HEK293T (cell line): Measurements from ENCODE around the gene MYBBP1A.

Experiments used
- CTCF ChIA-PET: fragments of 350-600 bp; formaldehyde crosslinking; extraction: SDS; loops from one replicate; lab custom pipeline; 2021; ENCODE audit warnings: antibody characterized with exemption, inconsistent platforms; lab: Yijun Ruan, JAX
- POLR2A ChIA-PET: fragments of 350-600 bp; formaldehyde crosslinking; extraction: SDS; loops from one replicate; lab custom pipeline; 2020; ENCODE audit warnings: antibody characterized with exemption, inconsistent platforms; lab: Yijun Ruan, JAX
- DNase-seq: peaks from one replicate; pipeline ENCODE4 v3.0.0; 2012; ENCODE audit warnings: mixed read lengths; ENCODE audit errors: extremely low spot score
- ARNT ChIP-seq: fragments of 450-650 bp; IDR thresholded peaks from 2 replicates; pipeline ENCODE4 v1.6.1; 2017; ENCODE audit warnings: mild to moderate bottlenecking
- BHLHE40 ChIP-seq: fragments of 450-650 bp; IDR thresholded peaks from 2 replicates; pipeline ENCODE4 v1.6.1; 2016; ENCODE audit warnings: mild to moderate bottlenecking, moderate library complexity, borderline replicate concordance
- CTBP1 ChIP-seq: fragments of 450-650 bp; IDR thresholded peaks from 2 replicates; pipeline ENCODE4 v1.6.1; 2016; ENCODE audit warnings: borderline replicate concordance
- ELF4 ChIP-seq: fragments of 450-650 bp; IDR thresholded peaks from 2 replicates; pipeline ENCODE4 v1.6.1; 2017; ENCODE audit warnings: antibody characterized with exemption
- FOXA1 ChIP-seq: fragments of 450-650 bp; IDR thresholded peaks from 2 replicates; pipeline ENCODE4 v1.6.1; 2016; ENCODE audit warnings: mild to moderate bottlenecking
- FOXK2 ChIP-seq: fragments of 450-650 bp; IDR thresholded peaks from 2 replicates; pipeline ENCODE4 v1.6.1; 2016; ENCODE audit warnings: mild to moderate bottlenecking
- FOXM1 ChIP-seq: fragments of 450-650 bp; IDR thresholded peaks from 2 replicates; pipeline ENCODE4 v1.6.1; 2017; ENCODE audit warnings: mild to moderate bottlenecking, borderline replicate concordance
- HDGF ChIP-seq: fragments of 450-650 bp; IDR thresholded peaks from 2 replicates; pipeline ENCODE4 v1.6.1; 2017; ENCODE audit warnings: antibody characterized with exemption, borderline replicate concordance
- L3MBTL2 ChIP-seq: fragments of 450-650 bp; conservative IDR thresholded peaks from 2 replicates; pipeline ENCODE4 v1.6.1; 2016; ENCODE audit warnings: mild to moderate bottlenecking
- LEF1 ChIP-seq: fragments of 450-650 bp; IDR thresholded peaks from 2 replicates; pipeline ENCODE4 v1.6.1; 2017; ENCODE audit warnings: mild to moderate bottlenecking, borderline replicate concordance
- NFRKB ChIP-seq: fragments of 450-650 bp; IDR thresholded peaks from 2 replicates; pipeline ENCODE4 v1.6.1; 2016; ENCODE audit warnings: mild to moderate bottlenecking, moderate library complexity
- SP1 ChIP-seq: fragments of 450-650 bp; IDR thresholded peaks from 2 replicates; pipeline ENCODE4 v1.6.1; 2017
- SUZ12 ChIP-seq: fragments of 450-650 bp; IDR thresholded peaks from 2 replicates; pipeline ENCODE4 v1.6.1; 2016; ENCODE audit warnings: mild to moderate bottlenecking
- TARDBP ChIP-seq: fragments of 450-650 bp; IDR thresholded peaks from 2 replicates; pipeline ENCODE4 v1.6.1; 2016
- ZNF384 ChIP-seq: fragments of 450-650 bp; IDR thresholded peaks from 2 replicates; pipeline ENCODE4 v1.6.1; 2016
- TF ChIP-seq, protein P1 (sequence below): fragments of 450-650 bp; IDR thresholded peaks from 2 replicates; pipeline ENCODE4 v1.6.1; 2016

The MYBBP1A gene

DNA sequence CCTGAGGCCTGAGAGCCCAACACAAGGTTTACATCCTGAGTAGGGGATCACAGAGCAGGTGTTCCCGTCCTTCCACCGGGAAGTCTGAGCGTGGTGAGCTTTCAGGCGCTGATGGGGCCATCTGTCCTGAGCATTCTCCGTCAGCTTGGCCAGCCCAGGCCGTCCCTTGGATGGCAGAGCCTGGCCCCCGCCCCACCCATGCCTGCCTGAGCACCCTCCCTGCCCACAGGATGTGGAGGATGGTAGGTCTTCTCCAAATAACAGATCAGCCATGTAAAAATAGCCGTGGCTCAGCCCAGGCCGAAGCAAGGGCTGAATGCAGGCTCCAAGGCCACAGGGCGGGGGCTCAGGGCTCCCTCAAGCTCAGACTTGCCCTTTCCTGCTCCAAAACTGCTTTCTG, 36.3 kb downstream of the MYBBP1A start:
- DNase-seq = no peak
- TF ChIP-seq FOXK2 (no peak), ELF4 (no peak), SUZ12 (no peak), FOXM1 (no peak), TARDBP (no peak), NFRKB (no peak), HDGF (no peak), BHLHE40 (no peak), SP1 (no peak), FOXA1 (no peak), L3MBTL2 (no peak), ARNT (no peak), ZNF384 (no peak), LEF1 (no peak)
- TF ChIP-seq, protein P1, sequence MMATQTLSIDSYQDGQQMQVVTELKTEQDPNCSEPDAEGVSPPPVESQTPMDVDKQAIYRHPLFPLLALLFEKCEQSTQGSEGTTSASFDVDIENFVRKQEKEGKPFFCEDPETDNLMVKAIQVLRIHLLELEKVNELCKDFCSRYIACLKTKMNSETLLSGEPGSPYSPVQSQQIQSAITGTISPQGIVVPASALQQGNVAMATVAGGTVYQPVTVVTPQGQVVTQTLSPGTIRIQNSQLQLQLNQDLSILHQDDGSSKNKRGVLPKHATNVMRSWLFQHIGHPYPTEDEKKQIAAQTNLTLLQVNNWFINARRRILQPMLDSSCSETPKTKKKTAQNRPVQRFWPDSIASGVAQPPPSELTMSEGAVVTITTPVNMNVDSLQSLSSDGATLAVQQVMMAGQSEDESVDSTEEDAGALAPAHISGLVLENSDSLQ = no peak
- ChIA-PET CTCF (no interaction called here), POLR2A (no interaction called here)

DNA sequence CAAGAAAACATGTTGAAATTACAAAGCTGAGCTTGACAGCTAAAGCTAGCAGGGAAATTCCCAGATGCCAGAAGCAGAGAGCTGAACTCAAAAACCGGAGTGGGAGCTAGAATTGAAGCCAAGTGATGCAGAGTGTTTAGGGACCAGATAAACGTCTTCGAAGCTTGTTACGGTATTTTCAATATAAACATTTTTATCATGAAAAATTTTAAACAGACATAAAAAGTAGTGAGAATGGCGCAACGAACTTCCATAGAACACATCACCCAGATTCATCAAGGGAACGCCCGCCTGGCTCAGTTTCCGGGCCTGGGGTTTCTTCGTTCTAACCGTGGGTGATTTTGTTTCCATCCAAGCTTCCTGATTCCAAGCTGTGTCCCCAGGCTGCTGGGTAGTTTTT, 38.4 kb downstream of the MYBBP1A start:
- CTCF ChIA-PET = no interaction called here
- DNase-seq = no peak
- TF ChIP-seq L3MBTL2 (no peak), ELF4 (no peak), ARNT (no peak), BHLHE40 (no peak), NFRKB (no peak), FOXM1 (no peak), CTBP1 (no peak), TARDBP (no peak), SP1 (no peak), FOXA1 (no peak), FOXK2 (no peak), SUZ12 (no peak), LEF1 (no peak)
- TF ChIP-seq, protein P1 = no peak
- POLR2A ChIA-PET = no interaction called here

DNA sequence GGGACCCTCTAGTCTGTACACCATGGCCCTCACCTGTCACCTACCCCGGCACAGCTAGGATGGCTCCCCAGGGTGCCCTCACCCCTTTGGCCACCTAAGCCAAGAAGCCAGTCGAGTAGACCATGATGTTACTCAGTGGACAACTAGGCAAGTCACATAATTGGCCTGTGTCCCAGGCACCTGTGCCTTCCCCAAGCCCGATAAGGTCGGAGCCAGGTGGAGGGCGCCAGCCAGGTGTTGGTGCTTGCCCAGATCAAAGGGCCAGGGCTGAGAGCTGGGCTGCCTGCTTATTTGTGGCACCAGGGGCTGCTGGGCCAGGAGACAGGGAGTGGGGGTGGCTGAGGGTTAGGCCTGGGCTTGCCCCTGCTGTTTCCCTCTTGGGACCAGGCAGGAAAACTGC, 39.7 kb downstream of the MYBBP1A start:
- TF ChIP-seq LEF1 = no peak
- DNase-seq = no peak
- ChIA-PET POLR2A (no interaction called here), CTCF (no interaction called here)

DNA sequence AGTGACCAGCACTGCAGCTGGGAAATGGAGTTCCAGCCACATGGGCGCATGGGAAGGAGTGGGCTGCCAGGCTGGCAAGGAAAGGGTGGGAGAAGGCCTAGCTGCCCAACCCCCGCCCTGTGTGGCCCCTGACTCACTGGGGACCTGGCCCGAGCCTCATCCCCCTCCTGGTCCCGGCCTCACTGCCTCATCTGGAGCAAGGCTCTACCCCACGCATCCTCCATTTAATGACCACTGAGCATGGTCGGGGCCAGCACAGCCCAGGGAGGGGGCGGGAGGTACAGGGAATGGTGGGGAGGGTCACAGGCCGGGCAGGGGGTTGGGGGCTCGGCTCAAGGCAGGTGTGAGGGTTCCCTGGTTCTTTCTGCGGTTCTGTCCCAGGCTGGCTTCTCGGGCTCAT, 40.4 kb downstream of the MYBBP1A start:
- no peak for TF ChIP-seq LEF1
- no peak for TF ChIP-seq HDGF
- TF ChIP-seq L3MBTL2 = no peak
- TF ChIP-seq CTBP1 = no peak
- TF ChIP-seq SP1 = no peak
- TF ChIP-seq ZNF384 = no peak
- no peak for TF ChIP-seq FOXA1
- no peak for TF ChIP-seq ARNT
- no peak for TF ChIP-seq ELF4
- no peak for TF ChIP-seq SUZ12
- TF ChIP-seq BHLHE40 = no peak
- TF ChIP-seq NFRKB = no peak
- no peak for TF ChIP-seq TARDBP
- TF ChIP-seq FOXK2 = no peak
- ChIA-PET POLR2A (interaction anchor here (1.1 kb wide), 1 partner anchor 14 kb away, joined by 3 read pairs; no protein-coding TSS in a partner anchor), CTCF (no interaction called here)
- no peak for DNase-seq

DNA sequence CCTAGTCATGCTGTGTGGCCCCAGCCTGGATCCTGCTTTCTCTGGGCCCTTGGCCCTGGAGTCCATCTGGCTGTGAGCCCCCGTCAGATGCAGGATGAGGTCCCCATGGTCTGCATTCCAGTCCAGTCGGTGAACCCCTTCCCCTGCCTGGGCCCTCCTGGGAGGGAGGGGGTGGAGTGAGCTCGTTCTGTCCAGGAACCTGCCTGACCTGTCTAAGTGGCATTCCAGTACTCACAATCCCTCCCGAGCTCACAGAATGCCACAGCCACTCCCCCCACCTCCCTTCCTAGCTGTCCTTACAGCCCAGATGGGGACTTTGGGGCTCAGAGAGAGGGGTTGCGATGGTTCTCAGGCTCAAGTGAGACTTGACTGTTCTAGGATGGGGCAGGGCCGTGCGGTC, 41.0 kb downstream of the MYBBP1A start:
- no peak for TF ChIP-seq FOXM1
- TF ChIP-seq ARNT = no peak
- no peak for TF ChIP-seq HDGF
- TF ChIP-seq FOXK2 = no peak
- TF ChIP-seq BHLHE40 = no peak
- TF ChIP-seq L3MBTL2 = no peak
- no peak for TF ChIP-seq CTBP1
- TF ChIP-seq NFRKB = no peak
- no peak for DNase-seq
- ChIA-PET CTCF (no interaction called here), POLR2A (interaction anchor here (1.1 kb wide), 1 partner anchor 14 kb away, joined by 3 read pairs; no protein-coding TSS in a partner anchor)

DNA sequence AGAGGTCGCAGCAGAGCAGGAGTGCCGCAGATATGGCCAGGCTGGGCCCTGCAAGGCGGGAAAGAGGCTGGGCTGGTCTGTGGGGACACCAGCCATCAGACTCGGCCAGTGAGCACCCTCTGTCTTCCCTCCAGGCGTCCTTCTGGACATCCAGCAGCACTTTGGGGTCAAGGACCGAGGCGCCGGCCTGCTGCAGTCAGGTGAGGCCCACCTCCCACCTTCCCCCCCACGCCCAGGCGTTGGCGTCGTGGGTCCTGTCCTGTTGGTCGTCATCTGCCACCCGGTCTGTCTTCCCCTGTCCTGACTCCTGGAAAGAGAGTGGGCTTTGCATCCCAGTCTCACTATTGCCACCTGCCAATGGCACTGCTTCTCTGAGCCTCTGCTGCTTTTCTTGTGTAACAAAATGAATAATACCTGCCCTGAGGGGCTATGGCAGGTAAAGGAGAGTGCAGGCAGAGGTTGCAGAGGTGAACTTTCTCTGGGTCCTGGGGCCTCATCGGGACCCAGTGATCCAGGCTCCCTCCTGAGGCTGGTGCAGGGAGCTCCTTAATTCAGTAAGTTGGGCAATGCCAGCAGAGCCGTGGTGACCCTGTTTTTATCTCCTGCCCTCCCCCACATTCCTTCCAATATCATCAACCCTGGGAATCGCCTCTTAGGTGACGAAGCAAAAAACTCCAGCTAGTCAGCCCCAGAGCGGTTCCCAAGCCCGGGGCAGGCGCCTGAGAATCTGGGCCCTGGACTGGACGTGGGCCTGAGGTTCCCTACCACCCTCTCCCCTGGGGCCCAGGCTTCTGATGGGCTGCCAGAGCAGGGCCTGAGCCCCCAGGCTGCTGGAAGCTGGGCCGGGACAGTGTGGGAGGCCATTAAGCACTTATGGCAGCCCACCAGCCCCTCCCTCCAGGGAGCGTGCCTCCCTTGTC, 41.8 kb downstream of the MYBBP1A start:
- no peak for DNase-seq
- ChIA-PET CTCF (no interaction called here), POLR2A (interaction anchor here (1.1 kb wide), 1 partner anchor 13 kb away, joined by 3 read pairs; no protein-coding TSS in a partner anchor)
- TF ChIP-seq FOXA1 = no peak
- no peak for TF ChIP-seq HDGF
- no peak for TF ChIP-seq TARDBP
- TF ChIP-seq CTBP1 = no peak
- TF ChIP-seq SP1 = no peak
